Osteoblast (primary cell): ENCODE data around the gene BRF1. TPM values are rescaled to one million over a fixed set of nuclear protein-coding genes. Genes with fewer than 3 reads are reported as not detected.
A peak's percentile ranks its signal among the peaks of the same experiment; 100 is the strongest.

Source experiments
- DNase-seq: peaks from one replicate; pipeline ENCODE4 v3.0.0; 2011; ENCODE audit warnings: low spot score, mixed read lengths; ENCODE audit not compliant: insufficient read length; ENCODE audit errors: missing footprints
- H2AFZ ChIP-seq: 2 replicates; pipeline ENCODE4 v1.6.0; 2011; ENCODE audit warnings: mild to moderate bottlenecking, low read length
- H3K27ac ChIP-seq: 2 replicates; pipeline ENCODE4 v1.5.1; 2011; ENCODE audit warnings: mild to moderate bottlenecking, low read depth, low read length, moderate library complexity
- H3K27me3 ChIP-seq: 2 replicates; pipeline ENCODE4 v1.6.0; 2012; ENCODE audit warnings: mild to moderate bottlenecking, control low read depth, inconsistent platforms, low read length, moderate library complexity; ENCODE audit not compliant: insufficient read depth
- H3K36me3 ChIP-seq: 2 replicates; pipeline ENCODE4 v1.5.1; 2011; ENCODE audit warnings: mild to moderate bottlenecking, low read length, control low read depth, moderate library complexity; ENCODE audit not compliant: insufficient read depth
- H3K4me1 ChIP-seq: 2 replicates; pipeline ENCODE4 v1.5.1; 2011; ENCODE audit warnings: mild to moderate bottlenecking, low read length, control low read depth, moderate library complexity; ENCODE audit not compliant: insufficient read depth
- H3K4me2 ChIP-seq: 2 replicates; pipeline ENCODE4 v1.6.0; 2011; ENCODE audit warnings: mild to moderate bottlenecking, low read length; ENCODE audit not compliant: insufficient read depth
- H3K4me3 ChIP-seq: fragments of 200-600 bp; sonication (generic); 3 replicates; pipeline ENCODE4 v1.5.1; 2012; ENCODE audit warnings: mild to moderate bottlenecking, low read length, inconsistent platforms; ENCODE audit not compliant: insufficient read depth
- H3K79me2 ChIP-seq: 2 replicates; pipeline ENCODE4 v1.6.0; 2012; ENCODE audit warnings: mild to moderate bottlenecking, low read length, control low read depth, inconsistent platforms; ENCODE audit not compliant: insufficient read depth
- H3K9me3 ChIP-seq: 2 replicates; pipeline ENCODE4 v1.5.1; 2011; ENCODE audit warnings: low read depth, low read length, control low read depth
- H4K20me1 ChIP-seq: 2 replicates; pipeline ENCODE4 v1.6.0; 2012; ENCODE audit warnings: mild to moderate bottlenecking, low read length, control low read depth; ENCODE audit not compliant: insufficient read depth
- total RNA-seq: library from RNA; depleted of rRNA; stranded (reverse); fragments of >200 nt; gene quantifications from 2 replicates; pipeline ENCODE4 v1.2.3, GENCODE V29; 2012
- TF ChIP-seq, protein P1 (sequence below): IDR thresholded peaks from 2 replicates; pipeline ENCODE4 v1.5.1; 2011; ENCODE audit warnings: mild to moderate bottlenecking, low read depth, low read length, moderate library complexity; ENCODE audit errors: extremely low read depth

The BRF1 gene
- total RNA-seq, 1 donor: 34.4 TPM

DNA sequence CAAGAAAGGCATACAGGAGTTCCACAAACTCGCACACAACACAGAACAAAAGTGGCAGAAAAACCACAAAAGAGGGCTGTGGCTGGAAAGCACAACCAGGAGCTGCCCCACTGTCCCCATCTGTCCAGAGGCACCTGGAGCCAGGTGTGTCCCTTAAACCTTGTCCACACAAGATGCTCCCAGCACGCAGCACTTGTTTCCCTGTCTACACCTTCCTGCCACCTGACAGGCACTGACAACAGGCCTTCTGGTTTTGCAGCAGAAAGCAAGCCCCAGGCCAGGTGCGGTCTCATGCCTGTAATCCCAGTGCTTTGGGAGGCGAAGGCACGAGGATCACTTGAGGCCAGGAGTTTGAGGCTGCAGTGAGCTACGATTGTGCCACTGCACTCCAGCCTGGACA lies 48.9 kb downstream of the BRF1 start:
- Histone ChIP-seq H3K4me3 (no peak overlapping the region), H3K9me3 (no peaks in the 10 kb centered on the region), H4K20me1 (peaks cover 47% of the 10 kb centered on the region), H3K36me3 (peaks cover 38% of the 10 kb centered on the region), H3K4me1 (peaks cover 13% of the 10 kb centered on the region), H2AFZ (no peak overlapping the region), H3K4me2 (no peak overlapping the region), H3K27me3 (no peaks in the 10 kb centered on the region), H3K79me2 (peaks cover 28% of the 10 kb centered on the region), H3K27ac (no peak overlapping the region)
- TF ChIP-seq, protein P1, sequence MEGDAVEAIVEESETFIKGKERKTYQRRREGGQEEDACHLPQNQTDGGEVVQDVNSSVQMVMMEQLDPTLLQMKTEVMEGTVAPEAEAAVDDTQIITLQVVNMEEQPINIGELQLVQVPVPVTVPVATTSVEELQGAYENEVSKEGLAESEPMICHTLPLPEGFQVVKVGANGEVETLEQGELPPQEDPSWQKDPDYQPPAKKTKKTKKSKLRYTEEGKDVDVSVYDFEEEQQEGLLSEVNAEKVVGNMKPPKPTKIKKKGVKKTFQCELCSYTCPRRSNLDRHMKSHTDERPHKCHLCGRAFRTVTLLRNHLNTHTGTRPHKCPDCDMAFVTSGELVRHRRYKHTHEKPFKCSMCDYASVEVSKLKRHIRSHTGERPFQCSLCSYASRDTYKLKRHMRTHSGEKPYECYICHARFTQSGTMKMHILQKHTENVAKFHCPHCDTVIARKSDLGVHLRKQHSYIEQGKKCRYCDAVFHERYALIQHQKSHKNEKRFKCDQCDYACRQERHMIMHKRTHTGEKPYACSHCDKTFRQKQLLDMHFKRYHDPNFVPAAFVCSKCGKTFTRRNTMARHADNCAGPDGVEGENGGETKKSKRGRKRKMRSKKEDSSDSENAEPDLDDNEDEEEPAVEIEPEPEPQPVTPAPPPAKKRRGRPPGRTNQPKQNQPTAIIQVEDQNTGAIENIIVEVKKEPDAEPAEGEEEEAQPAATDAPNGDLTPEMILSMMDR: no peak
- DNase-seq: peak; percentile 53

DNA sequence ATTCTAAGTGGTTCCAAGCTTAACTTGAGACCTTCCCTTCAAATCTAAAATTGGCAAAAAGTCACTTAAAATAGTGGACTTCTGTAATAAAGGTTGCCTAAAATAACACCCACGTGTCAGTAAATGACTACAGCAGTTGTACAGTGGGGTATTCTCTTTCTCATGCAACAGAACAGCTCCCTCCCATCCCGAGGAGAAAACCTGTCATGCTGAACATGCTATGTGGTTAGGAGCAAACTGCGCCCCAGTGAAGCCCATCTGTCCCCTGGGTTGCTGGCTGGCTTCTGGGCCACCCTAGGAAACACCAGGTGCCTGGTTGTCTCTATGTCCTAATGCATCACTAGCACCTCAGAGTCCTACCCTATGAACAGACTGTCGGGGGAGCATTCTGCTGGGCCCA lies 49.8 kb downstream of the BRF1 start:
- Histone ChIP-seq H3K27ac (no peak overlapping the region), H3K27me3 (no peaks in the 10 kb centered on the region), H3K4me1 (peaks cover 13% of the 10 kb centered on the region), H3K36me3 (peaks cover 38% of the 10 kb centered on the region), H2AFZ (no peak overlapping the region), H4K20me1 (peaks cover 44% of the 10 kb centered on the region), H3K4me3 (no peak overlapping the region), H3K9me3 (no peaks in the 10 kb centered on the region), H3K79me2 (peaks cover 31% of the 10 kb centered on the region), H3K4me2 (no peak overlapping the region)
- DNase-seq: peak; percentile 65
- TF ChIP-seq, protein P1: no peak

DNA sequence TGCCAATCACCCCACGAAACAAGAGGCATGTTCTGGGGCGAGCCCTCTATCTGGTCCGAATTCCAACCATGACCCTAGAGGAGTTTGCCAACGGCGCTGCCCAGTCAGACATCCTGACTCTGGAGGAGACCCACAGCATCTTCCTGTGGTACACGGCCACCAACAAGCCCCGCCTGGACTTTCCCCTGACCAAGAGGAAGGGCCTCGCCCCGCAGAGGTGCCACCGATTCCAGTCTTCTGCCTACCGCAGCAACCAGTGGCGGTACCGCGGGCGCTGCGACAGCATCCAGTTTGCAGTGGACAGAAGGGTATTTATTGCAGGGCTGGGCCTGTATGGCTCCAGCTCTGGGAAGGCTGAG lies 50.8 kb downstream of the BRF1 start:
- no peak overlapping the region for H3K4me2 ChIP-seq
- peaks cover 7% of the 10 kb centered on the region for H3K4me1 ChIP-seq
- peaks cover 38% of the 10 kb centered on the region for H3K36me3 ChIP-seq
- TF ChIP-seq, protein P1: no peak
- no peaks in the 10 kb centered on the region for H3K9me3 ChIP-seq
- no peak overlapping the region for H3K4me3 ChIP-seq
- H3K27me3 ChIP-seq: no peaks in the 10 kb centered on the region
- H3K79me2 ChIP-seq: peaks cover 37% of the 10 kb centered on the region
- no peak overlapping the region for H3K27ac ChIP-seq
- peaks cover 43% of the 10 kb centered on the region for H4K20me1 ChIP-seq
- DNase-seq: peak; percentile 41
- no peak overlapping the region for H2AFZ ChIP-seq

DNA sequence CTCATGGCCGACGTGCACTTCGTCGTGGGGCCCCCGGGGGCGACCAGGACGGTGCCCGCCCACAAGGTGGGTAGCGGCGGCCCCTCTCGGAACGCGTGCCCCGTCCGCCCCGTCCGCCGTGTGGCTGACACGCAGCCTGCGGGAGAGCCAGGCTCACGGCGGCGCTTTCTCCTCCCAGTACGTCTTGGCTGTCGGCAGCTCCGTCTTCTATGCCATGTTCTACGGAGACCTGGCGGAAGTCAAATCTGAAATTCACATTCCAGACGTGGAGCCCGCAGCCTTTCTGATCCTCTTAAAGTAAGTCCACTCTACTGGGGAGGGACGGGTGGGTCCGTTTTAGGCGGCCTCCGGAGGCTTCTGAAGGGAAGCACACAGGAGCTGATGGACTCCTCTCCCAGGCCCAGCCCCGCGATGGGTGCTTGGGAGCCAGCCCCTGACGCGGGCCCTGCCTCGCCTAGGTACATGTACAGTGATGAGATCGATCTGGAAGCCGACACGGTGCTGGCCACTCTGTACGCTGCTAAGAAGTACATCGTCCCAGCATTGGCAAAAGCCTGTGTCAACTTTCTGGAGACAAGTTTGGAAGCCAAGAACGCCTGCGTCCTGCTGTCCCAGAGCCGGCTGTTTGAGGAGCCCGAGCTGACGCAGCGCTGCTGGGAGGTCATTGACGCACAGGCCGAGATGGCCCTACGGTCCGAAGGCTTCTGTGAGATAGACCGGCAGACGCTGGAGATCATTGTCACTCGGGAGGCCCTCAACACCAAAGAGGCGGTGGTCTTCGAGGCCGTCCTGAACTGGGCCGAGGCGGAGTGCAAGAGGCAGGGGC lies 51.4 kb downstream of the BRF1 start:
- H3K4me3 ChIP-seq: peak overlapping the region; percentile 75
- H3K4me1 ChIP-seq: peaks cover 3% of the 10 kb centered on the region
- peak; percentile 93 for DNase-seq
- peaks cover 38% of the 10 kb centered on the region for H3K36me3 ChIP-seq
- H3K9me3 ChIP-seq: no peaks in the 10 kb centered on the region
- H3K4me2 ChIP-seq: peak overlapping the region; percentile 79
- H3K79me2 ChIP-seq: peaks cover 43% of the 10 kb centered on the region
- H4K20me1 ChIP-seq: peaks cover 40% of the 10 kb centered on the region
- no peaks in the 10 kb centered on the region for H3K27me3 ChIP-seq
- H3K27ac ChIP-seq: peak overlapping the region; percentile 23
- TF ChIP-seq, protein P1: no peak
- no peak overlapping the region for H2AFZ ChIP-seq
